K562 treated with DMSO at 1 percent for 48 hours (cell line): Measurements from ENCODE around the gene PURB. TPM values are rescaled to one million over a fixed set of nuclear protein-coding genes. Genes with fewer than 3 reads are reported as not detected.

Experiments
- total RNA-seq: library from RNA; unstranded; fragments of 300-600 nt; gene quantifications from 2 replicates; pipeline ENCODE4 v1.2.3, GENCODE V29; 2022; ENCODE audit warnings: low replicate concordance; ENCODE audit errors: extremely low read depth

Gene PURB
- not detected in 2 replicates for total RNA-seq

DNA sequence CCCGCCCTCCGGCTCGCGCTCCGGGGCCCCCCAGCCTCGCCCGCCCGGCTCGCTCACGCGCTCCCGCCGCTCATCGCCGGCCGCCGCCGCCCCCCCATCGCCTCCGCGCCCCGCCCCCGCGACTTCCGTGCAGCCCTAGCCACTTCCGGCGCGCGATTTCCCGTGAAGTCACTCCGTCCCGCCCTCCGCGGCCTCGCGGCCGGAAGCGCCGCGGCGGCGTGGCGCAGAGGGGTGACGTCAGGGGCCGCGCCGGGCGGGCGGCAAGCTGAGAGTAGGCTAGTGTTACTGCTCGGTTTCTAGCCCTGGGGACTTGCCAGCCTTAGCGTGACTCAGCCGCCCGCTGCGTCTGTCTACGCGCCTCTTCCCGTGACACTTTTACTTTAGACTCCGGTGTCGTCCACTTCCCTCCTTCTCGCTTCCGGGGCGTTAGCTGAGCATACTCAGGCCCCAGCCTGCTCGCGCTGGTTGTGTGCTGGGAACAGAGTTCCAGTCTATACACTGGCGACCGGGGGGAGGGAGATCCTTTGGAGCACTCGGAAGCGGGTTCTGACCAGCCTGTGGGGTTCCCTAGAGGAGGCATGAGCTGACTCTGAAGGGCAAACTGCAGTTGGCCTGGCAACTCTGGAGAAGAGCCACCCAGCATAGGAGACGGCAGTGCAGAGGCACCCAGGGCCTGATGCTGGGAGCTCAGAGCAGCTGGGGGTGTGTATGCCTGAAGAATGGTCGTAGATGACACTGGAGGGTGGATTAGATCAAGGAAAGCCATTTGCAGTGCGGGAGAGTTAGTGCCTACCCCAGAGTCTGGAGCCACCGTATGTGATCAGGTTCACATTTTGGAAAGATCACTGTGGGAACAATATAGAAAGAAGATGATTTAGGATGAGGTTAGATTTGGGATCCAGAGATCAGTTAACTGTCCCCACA lies at the start of gene PURB:
Gene PURB (minus strand): TSS at position 137 of the 924 bp plus-strand sequence. CDS start 182 bp downstream, outside the sequence.

GRCh38 chr7:44847920-44848634 lies 37.3 kb downstream of the PURB start, which contains the start of gene H2AZ2:
TSS of gene H2AZ2 (minus strand) at chr7:44848087. CDS start at chr7:44847971, 116 bp downstream.

Other genes with a start within 250 kb of the PURB start
- gene ZMIZ2, start 136.7 kb downstream of the PURB start, total RNA-seq = not detected in 2 replicates
- gene PPIA, start 88.8 kb downstream of the PURB start, total RNA-seq = 1,475 and 1,935 TPM in 2 replicates
- gene H2AZ2, start 37.4 kb downstream of the PURB start, total RNA-seq = not detected in 2 replicates
- gene MYO1G, start 93.5 kb upstream of the PURB start, total RNA-seq = not detected in 2 replicates
- not detected in 2 replicates for gene CCM2, start 114.7 kb upstream of the PURB start, total RNA-seq
- not detected in 2 replicates for gene NACAD, start 203.4 kb upstream of the PURB start, total RNA-seq
- not detected in 2 replicates for gene TBRG4, start 226.2 kb upstream of the PURB start, total RNA-seq